HEK293 (cell line): Measurements from ENCODE around the gene SPIB.

Source experiments
- CTCF ChIA-PET: fragments of 350-600 bp; formaldehyde crosslinking; extraction: SDS; loops from one replicate; lab custom pipeline; 2021; ENCODE audit warnings: antibody characterized with exemption; lab: Yijun Ruan, JAX
- POLR2A ChIA-PET: fragments of 300-600 bp; formaldehyde crosslinking; extraction: SDS; loops from one replicate; lab custom pipeline; 2020; ENCODE audit warnings: antibody characterized with exemption, inconsistent platforms; lab: Yijun Ruan, JAX
- H3K27ac ChIP-seq: fragments of 200-500 bp; sonication (Bioruptor generic); 2 replicates; pipeline ENCODE4 v1.5.1; 2014; ENCODE audit warnings: low read depth, low read length, control low read depth, inconsistent platforms; ENCODE audit errors: extremely low read depth
- H3K36me3 ChIP-seq, 2 experiments: fragments of 200-500 bp in 1 of 2; sonication (Bioruptor generic) in 1 of 2; 1 replicate in 1 of 2; 2 replicates in 1 of 2; pipeline ENCODE4 v1.5.1; 2014 to 2017; ENCODE audit warnings: inconsistent platforms in 2 of 2, low read length in 2 of 2; ENCODE audit not compliant: control insufficient read depth in 2 of 2, insufficient read depth in 1 of 2
- H3K4me1 ChIP-seq: fragments of 200-500 bp; sonication (Bioruptor generic); 2 replicates; pipeline ENCODE4 v1.5.1; 2014; ENCODE audit warnings: mild to moderate bottlenecking, low read length, inconsistent platforms; ENCODE audit not compliant: control insufficient read depth, insufficient read depth
- H3K4me3 ChIP-seq: 2 replicates; pipeline ENCODE4 v1.5.1; 2011; ENCODE audit warnings: low read depth, mild to moderate bottlenecking, control low read depth, low read length, moderate library complexity
- H3K9me3 ChIP-seq: fragments of 200-500 bp; sonication (Bioruptor generic); 2 replicates; pipeline ENCODE4 v1.5.1; 2014; ENCODE audit warnings: low read depth, low read length, inconsistent platforms; ENCODE audit not compliant: control insufficient read depth, insufficient read depth
- FEZF1 ChIP-seq: fragments of 450-650 bp; formaldehyde crosslinking; IDR thresholded peaks from 2 replicates; pipeline ENCODE4 v1.5.1; 2016; ENCODE audit warnings: missing biosample characterization, missing genetic modification characterization
- GLI2 ChIP-seq: fragments of 450-650 bp; formaldehyde crosslinking; IDR thresholded peaks from 2 replicates; pipeline ENCODE4; 2017; ENCODE audit warnings: missing biosample characterization, missing genetic modification characterization, low read depth, borderline replicate concordance
- GLIS1 ChIP-seq: fragments of 450-650 bp; formaldehyde crosslinking; IDR thresholded peaks from 2 replicates; pipeline ENCODE4 v1.5.1; 2016; ENCODE audit warnings: missing biosample characterization, missing genetic modification characterization
- KLF8 ChIP-seq: fragments of 450-650 bp; formaldehyde crosslinking; IDR thresholded peaks from 2 replicates; pipeline ENCODE4 v1.5.1; 2016; ENCODE audit warnings: missing biosample characterization, missing genetic modification characterization
- SCRT1 ChIP-seq: fragments of 450-650 bp; formaldehyde crosslinking; IDR thresholded peaks from 2 replicates; pipeline ENCODE4 v1.5.1; 2016; ENCODE audit warnings: missing biosample characterization, missing genetic modification characterization, borderline replicate concordance
- SCRT2 ChIP-seq: fragments of 450-650 bp; formaldehyde crosslinking; IDR thresholded peaks from 2 replicates; pipeline ENCODE4 v1.5.1; 2016; ENCODE audit warnings: missing biosample characterization, missing genetic modification characterization
- ZBTB7A ChIP-seq: fragments of 450-650 bp; formaldehyde crosslinking; IDR thresholded peaks from 2 replicates; pipeline ENCODE4 v1.5.1; 2016; ENCODE audit warnings: low read depth, missing biosample characterization, missing genetic modification characterization
- ZNF121 ChIP-seq: fragments of 450-650 bp; formaldehyde crosslinking; IDR thresholded peaks from 2 replicates; pipeline ENCODE4 v1.5.1; 2016; ENCODE audit warnings: missing biosample characterization, missing genetic modification characterization
- ZNF341 ChIP-seq: fragments of 450-650 bp; formaldehyde crosslinking; IDR thresholded peaks from 2 replicates; pipeline ENCODE4; 2016; ENCODE audit warnings: low read depth, missing biosample characterization, missing genetic modification characterization
- ZNF366 ChIP-seq: fragments of 450-650 bp; formaldehyde crosslinking; conservative IDR thresholded peaks from 2 replicates; pipeline ENCODE4 v1.5.1; 2016; ENCODE audit warnings: missing biosample characterization, missing genetic modification characterization
- ZNF654 ChIP-seq: fragments of 450-650 bp; formaldehyde crosslinking; IDR thresholded peaks from 2 replicates; pipeline ENCODE4 v1.5.1; 2016; ENCODE audit warnings: low read depth, missing biosample characterization, missing genetic modification characterization
- TF ChIP-seq, protein P1 (sequence below): fragments of 450-650 bp; formaldehyde crosslinking; IDR thresholded peaks from 2 replicates; pipeline ENCODE4 v1.5.1; 2016; ENCODE audit warnings: missing biosample characterization, missing genetic modification characterization
- TF ChIP-seq, protein P2 (sequence below): fragments of 450-650 bp; formaldehyde crosslinking; IDR thresholded peaks from 2 replicates; pipeline ENCODE4 v1.5.1; 2017; ENCODE audit warnings: missing biosample characterization, mild to moderate bottlenecking, missing genetic modification characterization, moderate library complexity
- TF ChIP-seq, protein P3 (sequence below): fragments of 450-650 bp; formaldehyde crosslinking; IDR thresholded peaks from 2 replicates; pipeline ENCODE4 v1.5.1; 2016; ENCODE audit warnings: missing biosample characterization, missing genetic modification characterization
- TF ChIP-seq, protein P4 (sequence below): fragments of 450-650 bp; formaldehyde crosslinking; IDR thresholded peaks from 2 replicates; pipeline ENCODE4 v1.5.1; 2016; ENCODE audit warnings: missing biosample characterization, missing genetic modification characterization
- TF ChIP-seq, protein P5 (sequence below): fragments of 450-650 bp; formaldehyde crosslinking; IDR thresholded peaks from 2 replicates; pipeline ENCODE4 v1.5.1; 2016; ENCODE audit warnings: missing biosample characterization, missing genetic modification characterization
- TF ChIP-seq, protein P6 (sequence below): sonication (generic); formaldehyde crosslinking; IDR thresholded peaks from 2 replicates; pipeline ENCODE4 v1.8.1; 2022; ENCODE audit warnings: mild to moderate bottlenecking, moderate library complexity, missing genetic modification reagents

SPIB gene

DNA sequence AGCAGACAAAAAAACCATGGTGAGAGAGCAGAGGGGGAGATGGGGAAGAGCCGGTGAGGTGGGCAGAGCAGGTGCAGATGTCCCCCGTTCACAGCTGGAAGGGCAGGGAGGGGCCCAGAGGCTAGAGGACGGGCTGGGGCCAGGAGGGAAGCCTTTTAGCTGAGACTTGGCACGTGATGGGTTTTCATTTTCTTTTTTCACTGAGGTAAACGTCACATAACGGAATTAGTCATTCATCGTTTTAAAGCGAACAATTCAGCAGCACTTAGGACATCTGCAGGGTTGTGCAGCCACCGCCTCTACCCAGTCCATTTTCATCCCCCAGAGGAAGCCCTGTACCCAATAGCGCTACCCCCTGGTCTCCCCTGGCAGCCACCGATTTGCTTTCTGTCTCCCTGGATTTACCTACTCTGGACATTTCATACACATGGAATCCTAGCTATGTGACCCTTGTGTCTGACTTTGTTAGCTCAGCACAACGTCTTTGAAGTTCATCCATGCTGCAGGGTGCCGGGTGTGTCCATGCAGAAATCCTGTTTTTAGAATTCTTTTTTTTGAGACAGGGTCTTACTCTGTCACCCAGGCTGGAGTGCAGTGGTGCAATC, 41.5 kb downstream of the SPIB start:
- no peak for TF ChIP-seq GLI2 (tag by site-specific recombination)
- TF ChIP-seq ZNF341 (tag by site-specific recombination) = peak; percentile 53; the same call in 1 of the 2 replicates
- no peaks in the 10 kb centered on the region for H3K36me3 ChIP-seq
- no peak overlapping the region for H3K27ac ChIP-seq
- H3K9me3 ChIP-seq = no peaks in the 10 kb centered on the region
- H3K4me3 ChIP-seq = no peak overlapping the region
- ChIA-PET CTCF (interaction anchor here (0.6 to 4.7 kb wide), 38 partner anchors 8 to 852 kb away, joined by 3 to 99 read pairs (median 4); partner anchors contain the start of genes JOSD2 and NR1H2), POLR2A (interaction anchor here (0.7 to 1.5 kb wide), 8 partner anchors 14 to 532 kb away, joined by 3 to 5 read pairs (median 4); partner anchors contain the start of genes JOSD2 and NR1H2)
- no peaks in the 10 kb centered on the region for H3K4me1 ChIP-seq

DNA sequence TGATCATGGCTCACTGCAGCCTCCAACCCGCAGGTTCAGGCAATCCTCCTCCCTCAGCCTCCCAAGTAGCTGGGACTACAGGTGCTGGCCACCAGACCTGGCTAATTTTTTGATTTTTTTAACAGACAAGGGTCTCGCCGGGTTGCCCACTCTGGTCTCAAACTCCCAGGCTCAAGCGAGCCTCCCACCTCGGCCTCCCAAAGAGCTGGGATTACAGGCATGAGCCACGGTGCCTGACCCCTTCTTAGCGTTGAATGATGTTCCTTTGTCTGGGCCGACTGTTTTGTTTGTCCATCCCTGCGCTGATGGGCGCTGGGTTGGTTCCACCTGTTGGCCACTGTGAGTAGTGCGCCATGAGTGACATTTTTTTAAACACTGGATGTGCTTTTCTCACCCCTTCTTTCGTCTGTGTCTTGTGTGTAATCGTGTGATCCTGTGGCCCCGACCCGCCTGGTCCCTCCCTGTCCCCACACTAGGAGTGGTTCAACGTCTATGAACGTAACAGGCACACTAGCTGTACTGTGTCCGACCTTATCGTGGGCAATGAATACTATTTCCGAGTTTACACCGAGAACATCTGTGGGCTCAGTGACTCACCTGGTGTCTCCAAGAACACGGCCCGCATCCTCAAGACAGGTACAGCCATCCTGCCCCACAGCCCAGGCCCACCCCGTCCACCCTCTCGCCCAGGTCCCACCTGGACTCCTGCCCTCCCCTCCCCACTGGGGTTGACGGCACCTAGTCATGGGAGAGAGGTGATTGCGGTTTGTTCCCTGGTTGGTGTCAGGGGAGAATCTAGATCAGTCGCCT, 42.5 kb downstream of the SPIB start:
- no peak overlapping the region for H3K4me3 ChIP-seq
- no peaks in the 10 kb centered on the region for H3K4me1 ChIP-seq
- H3K9me3 ChIP-seq = no peaks in the 10 kb centered on the region
- CTCF ChIA-PET = interaction anchor here (0.6 to 4.7 kb wide), 42 partner anchors 9 to 851 kb away, joined by 3 to 99 read pairs (median 4); partner anchors contain the start of genes JOSD2 and NR1H2
- POLR2A ChIA-PET = interaction anchor here (1.0 to 1.5 kb wide), 7 partner anchors 13 to 533 kb away, joined by 3 to 8 read pairs (median 4); partner anchors contain the start of genes JOSD2, KCNC3 and NR1H2
- H3K36me3 ChIP-seq = no peaks in the 10 kb centered on the region
- no peak overlapping the region for H3K27ac ChIP-seq
- peak; percentile 83 for TF ChIP-seq SCRT1 (tag by site-specific recombination)
- TF ChIP-seq, protein P1, sequence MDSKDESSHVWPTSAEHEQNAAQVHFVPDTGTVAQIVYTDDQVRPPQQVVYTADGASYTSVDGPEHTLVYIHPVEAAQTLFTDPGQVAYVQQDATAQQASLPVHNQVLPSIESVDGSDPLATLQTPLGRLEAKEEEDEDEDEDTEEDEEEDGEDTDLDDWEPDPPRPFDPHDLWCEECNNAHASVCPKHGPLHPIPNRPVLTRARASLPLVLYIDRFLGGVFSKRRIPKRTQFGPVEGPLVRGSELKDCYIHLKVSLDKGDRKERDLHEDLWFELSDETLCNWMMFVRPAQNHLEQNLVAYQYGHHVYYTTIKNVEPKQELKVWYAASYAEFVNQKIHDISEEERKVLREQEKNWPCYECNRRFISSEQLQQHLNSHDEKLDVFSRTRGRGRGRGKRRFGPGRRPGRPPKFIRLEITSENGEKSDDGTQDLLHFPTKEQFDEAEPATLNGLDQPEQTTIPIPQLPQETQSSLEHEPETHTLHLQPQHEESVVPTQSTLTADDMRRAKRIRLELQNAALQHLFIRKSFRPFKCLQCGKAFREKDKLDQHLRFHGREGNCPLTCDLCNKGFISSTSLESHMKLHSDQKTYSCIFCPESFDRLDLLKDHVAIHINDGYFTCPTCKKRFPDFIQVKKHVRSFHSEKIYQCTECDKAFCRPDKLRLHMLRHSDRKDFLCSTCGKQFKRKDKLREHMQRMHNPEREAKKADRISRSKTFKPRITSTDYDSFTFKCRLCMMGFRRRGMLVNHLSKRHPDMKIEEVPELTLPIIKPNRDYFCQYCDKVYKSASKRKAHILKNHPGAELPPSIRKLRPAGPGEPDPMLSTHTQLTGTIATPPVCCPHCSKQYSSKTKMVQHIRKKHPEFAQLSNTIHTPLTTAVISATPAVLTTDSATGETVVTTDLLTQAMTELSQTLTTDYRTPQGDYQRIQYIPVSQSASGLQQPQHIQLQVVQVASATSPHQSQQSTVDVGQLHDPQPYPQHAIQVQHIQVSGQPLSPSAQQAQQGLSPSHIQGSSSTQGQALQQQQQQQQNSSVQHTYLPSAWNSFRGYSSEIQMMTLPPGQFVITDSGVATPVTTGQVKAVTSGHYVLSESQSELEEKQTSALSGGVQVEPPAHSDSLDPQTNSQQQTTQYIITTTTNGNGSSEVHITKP = 0 out of 2 replicates have a peak, but pooled peaks have one; percentile 11
- TF ChIP-seq SCRT2 = peak; percentile 92
- TF ChIP-seq ZNF654 (tag by site-specific recombination) = peak; percentile 66
- TF ChIP-seq, protein P2, sequence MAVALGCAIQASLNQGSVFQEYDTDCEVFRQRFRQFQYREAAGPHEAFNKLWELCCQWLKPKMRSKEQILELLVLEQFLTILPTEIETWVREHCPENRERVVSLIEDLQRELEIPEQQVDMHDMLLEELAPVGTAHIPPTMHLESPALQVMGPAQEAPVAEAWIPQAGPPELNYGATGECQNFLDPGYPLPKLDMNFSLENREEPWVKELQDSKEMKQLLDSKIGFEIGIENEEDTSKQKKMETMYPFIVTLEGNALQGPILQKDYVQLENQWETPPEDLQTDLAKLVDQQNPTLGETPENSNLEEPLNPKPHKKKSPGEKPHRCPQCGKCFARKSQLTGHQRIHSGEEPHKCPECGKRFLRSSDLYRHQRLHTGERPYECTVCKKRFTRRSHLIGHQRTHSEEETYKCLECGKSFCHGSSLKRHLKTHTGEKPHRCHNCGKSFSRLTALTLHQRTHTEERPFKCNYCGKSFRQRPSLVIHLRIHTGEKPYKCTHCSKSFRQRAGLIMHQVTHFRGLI = no peak
- TF ChIP-seq, protein P3, sequence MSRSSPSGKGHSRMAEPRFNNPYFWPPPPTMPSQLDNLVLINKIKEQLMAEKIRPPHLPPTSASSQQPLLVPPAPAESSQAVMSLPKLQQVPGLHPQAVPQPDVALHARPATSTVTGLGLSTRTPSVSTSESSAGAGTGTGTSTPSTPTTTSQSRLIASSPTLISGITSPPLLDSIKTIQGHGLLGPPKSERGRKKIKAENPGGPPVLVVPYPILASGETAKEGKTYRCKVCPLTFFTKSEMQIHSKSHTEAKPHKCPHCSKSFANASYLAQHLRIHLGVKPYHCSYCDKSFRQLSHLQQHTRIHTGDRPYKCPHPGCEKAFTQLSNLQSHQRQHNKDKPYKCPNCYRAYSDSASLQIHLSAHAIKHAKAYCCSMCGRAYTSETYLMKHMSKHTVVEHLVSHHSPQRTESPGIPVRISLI (tag by site-specific recombination) = peak; percentile 83
- TF ChIP-seq KLF8 (tag by site-specific recombination) = 0 out of 2 replicates have a peak, but pooled peaks have one; percentile 25
- 0 out of 2 replicates have a peak, but pooled peaks have one; percentile 6 for TF ChIP-seq FEZF1 (tag by site-specific recombination)
- TF ChIP-seq, protein P4, sequence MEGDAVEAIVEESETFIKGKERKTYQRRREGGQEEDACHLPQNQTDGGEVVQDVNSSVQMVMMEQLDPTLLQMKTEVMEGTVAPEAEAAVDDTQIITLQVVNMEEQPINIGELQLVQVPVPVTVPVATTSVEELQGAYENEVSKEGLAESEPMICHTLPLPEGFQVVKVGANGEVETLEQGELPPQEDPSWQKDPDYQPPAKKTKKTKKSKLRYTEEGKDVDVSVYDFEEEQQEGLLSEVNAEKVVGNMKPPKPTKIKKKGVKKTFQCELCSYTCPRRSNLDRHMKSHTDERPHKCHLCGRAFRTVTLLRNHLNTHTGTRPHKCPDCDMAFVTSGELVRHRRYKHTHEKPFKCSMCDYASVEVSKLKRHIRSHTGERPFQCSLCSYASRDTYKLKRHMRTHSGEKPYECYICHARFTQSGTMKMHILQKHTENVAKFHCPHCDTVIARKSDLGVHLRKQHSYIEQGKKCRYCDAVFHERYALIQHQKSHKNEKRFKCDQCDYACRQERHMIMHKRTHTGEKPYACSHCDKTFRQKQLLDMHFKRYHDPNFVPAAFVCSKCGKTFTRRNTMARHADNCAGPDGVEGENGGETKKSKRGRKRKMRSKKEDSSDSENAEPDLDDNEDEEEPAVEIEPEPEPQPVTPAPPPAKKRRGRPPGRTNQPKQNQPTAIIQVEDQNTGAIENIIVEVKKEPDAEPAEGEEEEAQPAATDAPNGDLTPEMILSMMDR (tag by site-specific recombination) = peak; percentile 87
- peak; percentile 51 for TF ChIP-seq ZNF366 (tag by site-specific recombination)
- TF ChIP-seq, protein P5, sequence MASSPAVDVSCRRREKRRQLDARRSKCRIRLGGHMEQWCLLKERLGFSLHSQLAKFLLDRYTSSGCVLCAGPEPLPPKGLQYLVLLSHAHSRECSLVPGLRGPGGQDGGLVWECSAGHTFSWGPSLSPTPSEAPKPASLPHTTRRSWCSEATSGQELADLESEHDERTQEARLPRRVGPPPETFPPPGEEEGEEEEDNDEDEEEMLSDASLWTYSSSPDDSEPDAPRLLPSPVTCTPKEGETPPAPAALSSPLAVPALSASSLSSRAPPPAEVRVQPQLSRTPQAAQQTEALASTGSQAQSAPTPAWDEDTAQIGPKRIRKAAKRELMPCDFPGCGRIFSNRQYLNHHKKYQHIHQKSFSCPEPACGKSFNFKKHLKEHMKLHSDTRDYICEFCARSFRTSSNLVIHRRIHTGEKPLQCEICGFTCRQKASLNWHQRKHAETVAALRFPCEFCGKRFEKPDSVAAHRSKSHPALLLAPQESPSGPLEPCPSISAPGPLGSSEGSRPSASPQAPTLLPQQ (tag by site-specific recombination) = peak; percentile 32; the same call in 1 of the 2 replicates
- TF ChIP-seq, protein P6, sequence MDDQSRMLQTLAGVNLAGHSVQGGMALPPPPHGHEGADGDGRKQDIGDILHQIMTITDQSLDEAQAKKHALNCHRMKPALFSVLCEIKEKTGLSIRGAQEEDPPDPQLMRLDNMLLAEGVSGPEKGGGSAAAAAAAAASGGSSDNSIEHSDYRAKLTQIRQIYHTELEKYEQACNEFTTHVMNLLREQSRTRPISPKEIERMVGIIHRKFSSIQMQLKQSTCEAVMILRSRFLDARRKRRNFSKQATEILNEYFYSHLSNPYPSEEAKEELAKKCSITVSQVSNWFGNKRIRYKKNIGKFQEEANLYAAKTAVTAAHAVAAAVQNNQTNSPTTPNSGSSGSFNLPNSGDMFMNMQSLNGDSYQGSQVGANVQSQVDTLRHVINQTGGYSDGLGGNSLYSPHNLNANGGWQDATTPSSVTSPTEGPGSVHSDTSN (CRISPR knock-in tag) = peak; percentile 58; the same call in 1 of the 2 replicates
- TF ChIP-seq ZBTB7A (tag by site-specific recombination) = no peak
- peak; percentile 28; the same call in 1 of the 2 replicates for TF ChIP-seq GLIS1 (tag by site-specific recombination)
- peak; percentile 68 for TF ChIP-seq ZNF121 (tag by site-specific recombination)
